Adrenal gland (tissue), 12 donors: ENCODE results near the gene CRELD2. TPM values are rescaled to one million over a fixed set of nuclear protein-coding genes. Genes with fewer than 3 reads are reported as not detected.

Experiments used
- DNase-seq, 7 donors: peaks; one replicate each; pipeline ENCODE4 v3.0.0-alpha.2; 2019 to 2020
- H3K27ac ChIP-seq, 5 donors: fragments of 200-600 bp; sonication (generic) in 4 of 5; 1 replicate in 3 of 5; 2 replicates in 2 of 5; pipeline versions ENCODE4 v1.5.1 to v1.8.0; 2016 to 2020; ENCODE audit warnings: mild to moderate bottlenecking in 1 of 5
- H3K27me3 ChIP-seq: fragments of 200-600 bp; 2 replicates; pipeline ENCODE4 v1.8.0; 2021
- H3K36me3 ChIP-seq, 2 donors: fragments of 200-600 bp; replicated peaks in 1 of 2; 1 replicate in 1 of 2; 2 replicates in 1 of 2; pipeline versions ENCODE4 v1.5.1 to v1.8.0; 2018 to 2022
- H3K4me1 ChIP-seq, 2 donors: fragments of 200-600 bp; replicated peaks in 1 of 2; 1 replicate in 1 of 2; 2 replicates in 1 of 2; pipeline versions ENCODE4 v1.5.1 to v1.8.0; 2018 to 2021
- H3K4me3 ChIP-seq, 4 donors: fragments of 200-600 bp; sonication (generic) in 3 of 4; one replicate each; pipeline ENCODE4 v1.5.1; 2016 to 2018
- H3K9me3 ChIP-seq, 3 donors: fragments of 200-600 bp; sonication (generic) in 1 of 3; replicated peaks in 1 of 3; 1 replicate in 2 of 3; 2 replicates in 1 of 3; pipeline versions ENCODE4 v1.5.1 to v1.8.0; 2016 to 2021
- POLR2A ChIP-seq, 2 donors: fragments of 450-650 bp; IDR thresholded peaks; one replicate each; pipeline ENCODE4 v1.6.1; 2017; ENCODE audit warnings: antibody characterized with exemption in 2 of 2, mild to moderate bottlenecking in 2 of 2, moderate library complexity in 1 of 2
- WGBS, 4 donors: extraction: QIAGEN DNeasy Blood & Tissue Kit in 2 of 4; methylation state at CpG; one replicate each; pipeline versions ENCODE4 v1.1.5 to v1.1.7; 2013 to 2017; 5-methylcytosine and 5-hydroxymethylcytosine counted together
- intact Hi-C, 2 donors: fragments of 100-400 bp; cut with DNase I; formaldehyde crosslinking; loops; one replicate each; pipeline versions ENCODE4 v1.14.1 to v1.15.0; 2022 to 2023
- polyA plus RNA-seq, 3 donors: library from polyadenylated mRNA; stranded (reverse); fragments of 200-250 nt in 2 of 3; fragments of 350-450 nt in 1 of 3; fragmentation: Illumina TruSeq in 1 of 3; extraction: RNeasy Lipid Tissue Mini Kit (QIAGEN cat#74804) in 1 of 3; gene quantifications; one replicate each; pipeline ENCODE4 v1.2.3, GENCODE V29; 2013 to 2014
- total RNA-seq, 9 donors: library from RNA; depleted of rRNA in 4 of 9; stranded (reverse); fragments of >200 nt in 4 of 9; fragments of 120-200 nt in 1 of 9; fragmentation: NEBNext Ultra II Directional in 1 of 9; extraction: Animal tissue kit (Norgen Biotek cat#: 25700) in 1 of 9; gene quantifications; one replicate each; pipeline versions ENCODE4 v1.1.0 to v1.2.4, GENCODE V29; 2013 to 2023
- TF ChIP-seq, protein P1 (sequence below), 6 experiments: fragments of 450-650 bp in 4 of 6; fragments of 200-600 bp in 2 of 6; sonication (generic) in 1 of 6; IDR thresholded peaks; 1 replicate in 5 of 6; 2 replicates in 1 of 6; pipeline versions ENCODE4 v1.5.1 to v1.8.0; 2016 to 2021; ENCODE audit warnings: antibody characterized with exemption in 6 of 6, mild to moderate bottlenecking in 2 of 6, moderate library complexity in 1 of 6
- donor health status: healthy with polysubstance abuse.
- donor health status: Bipolar disorder and iron deficiency.
- donor health status: DM: yes; HTN: yes; CAD: no.
- donor health status: DM: no; HTN: no; CAD: no.
- donor health status: DM: no; HTN: no; CAD: no.
- donor health status: DM: yes; HTN: yes; CAD: no.

Gene CRELD2
- total and polyA plus RNA-seq, 12 donors, result 14.5 to 63.4 (median 36.2) TPM

DNA sequence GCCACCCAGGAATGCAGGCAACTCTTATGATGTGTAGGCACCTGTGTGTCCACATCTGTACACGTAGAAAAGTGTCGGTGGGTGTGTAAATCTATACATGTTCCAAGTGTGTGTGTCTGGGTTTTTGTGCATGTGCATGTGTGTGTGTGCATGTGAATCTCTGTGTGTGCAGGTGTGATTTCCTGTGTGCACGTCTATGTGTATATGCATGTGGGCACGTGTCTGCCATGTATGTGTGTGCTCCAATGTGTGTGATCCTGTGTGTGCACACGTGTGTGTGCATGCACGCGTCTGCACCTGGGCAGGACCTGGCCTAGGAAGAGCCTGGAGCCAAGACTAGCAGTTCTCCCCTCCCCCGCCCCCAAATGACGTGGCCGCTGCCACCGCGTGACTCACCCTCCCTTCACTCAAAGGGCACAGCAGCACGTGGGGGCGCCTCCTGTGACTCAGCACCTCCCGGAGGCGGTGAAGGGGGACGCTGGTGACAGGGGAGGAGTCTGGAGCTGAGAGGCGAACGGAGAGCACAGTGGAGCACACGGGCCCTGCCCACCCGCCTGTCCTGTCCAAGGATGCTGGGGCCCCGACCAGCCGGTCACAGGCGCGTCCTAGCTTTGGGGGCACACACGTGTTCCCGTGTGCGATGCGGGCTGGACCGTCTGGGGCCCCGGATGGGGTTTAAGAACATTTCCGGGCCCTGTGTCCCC lies 52.2 kb downstream of the CRELD2 start:
- H3K27ac ChIP-seq, result peak overlapping the region; percentile 65 to 96 (median 94)
- no peaks in the 10 kb centered on the region for H3K27me3 ChIP-seq
- WGBS, 4 donors, result 6 to 27% (median 13%) methylated on average over 6 to 32 of the region's 32 CpGs
- H3K36me3 ChIP-seq, result no peaks in the 10 kb centered on the region
- peaks cover 47 to 56% of the 10 kb centered on the region in 2 donors for H3K4me1 ChIP-seq
- TF ChIP-seq, protein P1, sequence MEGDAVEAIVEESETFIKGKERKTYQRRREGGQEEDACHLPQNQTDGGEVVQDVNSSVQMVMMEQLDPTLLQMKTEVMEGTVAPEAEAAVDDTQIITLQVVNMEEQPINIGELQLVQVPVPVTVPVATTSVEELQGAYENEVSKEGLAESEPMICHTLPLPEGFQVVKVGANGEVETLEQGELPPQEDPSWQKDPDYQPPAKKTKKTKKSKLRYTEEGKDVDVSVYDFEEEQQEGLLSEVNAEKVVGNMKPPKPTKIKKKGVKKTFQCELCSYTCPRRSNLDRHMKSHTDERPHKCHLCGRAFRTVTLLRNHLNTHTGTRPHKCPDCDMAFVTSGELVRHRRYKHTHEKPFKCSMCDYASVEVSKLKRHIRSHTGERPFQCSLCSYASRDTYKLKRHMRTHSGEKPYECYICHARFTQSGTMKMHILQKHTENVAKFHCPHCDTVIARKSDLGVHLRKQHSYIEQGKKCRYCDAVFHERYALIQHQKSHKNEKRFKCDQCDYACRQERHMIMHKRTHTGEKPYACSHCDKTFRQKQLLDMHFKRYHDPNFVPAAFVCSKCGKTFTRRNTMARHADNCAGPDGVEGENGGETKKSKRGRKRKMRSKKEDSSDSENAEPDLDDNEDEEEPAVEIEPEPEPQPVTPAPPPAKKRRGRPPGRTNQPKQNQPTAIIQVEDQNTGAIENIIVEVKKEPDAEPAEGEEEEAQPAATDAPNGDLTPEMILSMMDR (IDR thresholded peaks at IDR 0.05), result no peak
- TF ChIP-seq POLR2A (IDR thresholded peaks at IDR 0.05), result peak; percentile 88 to 98
- no peaks in the 10 kb centered on the region for H3K9me3 ChIP-seq
- peak overlapping the region in 2 of 4 donors; percentile 26 to 53 for H3K4me3 ChIP-seq
- intact Hi-C loops, result no loop called here
- DNase-seq, result peak; percentile 96 to 99 (median 99)

DNA sequence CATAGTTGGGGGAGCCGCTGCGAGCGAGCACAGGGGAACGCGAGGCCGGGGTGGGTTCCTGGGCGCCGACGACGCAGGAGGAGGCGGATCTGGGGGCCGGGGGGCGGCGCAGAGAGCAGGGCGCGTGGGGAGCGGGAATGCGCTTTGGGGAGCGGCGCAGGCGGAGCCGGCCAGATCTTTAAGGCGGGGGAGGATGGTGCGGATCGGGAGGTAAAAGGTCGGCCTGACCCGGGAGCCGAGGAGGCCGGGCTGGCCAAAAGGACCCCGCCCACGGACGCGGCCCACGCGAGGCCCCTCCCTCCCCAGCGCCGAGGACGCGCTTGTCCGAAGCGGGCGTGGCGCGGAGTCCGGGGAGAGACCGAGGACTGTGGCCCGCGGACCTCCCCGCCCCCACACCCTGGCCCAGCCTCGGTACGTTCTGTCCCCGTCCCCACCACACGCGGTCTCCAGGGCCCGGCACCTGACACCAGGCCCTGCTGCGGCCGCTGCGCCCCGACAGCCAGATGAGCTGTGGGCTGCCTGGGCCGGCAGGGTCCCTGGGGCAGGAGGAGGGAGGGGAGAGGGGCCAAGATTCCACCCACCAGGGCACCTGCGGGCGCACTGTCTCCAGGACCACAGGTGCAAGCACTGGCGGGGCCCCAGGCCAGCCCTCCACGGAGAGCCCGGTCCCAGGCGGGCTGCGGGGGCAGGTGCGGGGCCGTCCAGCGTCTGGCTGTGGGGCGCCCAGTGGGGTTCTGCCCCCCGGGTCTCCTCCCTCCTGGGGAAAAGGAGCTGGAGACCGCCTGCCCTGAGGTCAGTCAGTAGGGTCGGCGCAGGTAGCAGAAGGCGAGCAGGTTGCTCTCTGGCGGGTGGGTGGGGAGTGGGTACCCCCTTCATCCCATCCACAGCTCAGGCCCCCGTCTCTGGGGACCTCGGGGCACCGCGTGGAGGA lies 53.1 kb downstream of the CRELD2 start:
- Histone ChIP-seq H3K4me3 (peak overlapping the region in 3 of 4 donors; percentile 11 to 53 (median 26)), H3K4me1 (peaks cover 40 to 48% of the 10 kb centered on the region in 2 donors), H3K27me3 (no peaks in the 10 kb centered on the region), H3K27ac (peak overlapping the region; percentile 65 to 96 (median 88)), H3K36me3 (no peaks in the 10 kb centered on the region), H3K9me3 (no peaks in the 10 kb centered on the region)
- TF ChIP-seq, protein P1 (IDR thresholded peaks at IDR 0.05), result no peak
- TF ChIP-seq POLR2A (IDR thresholded peaks at IDR 0.05), result no peak
- DNase-seq, result peak; percentile 81 to 90 (median 86)
- 7 to 12% (median 9%) methylated on average over 26 to 81 of the region's 81 CpGs; no CpG with 5 or more reads in 1 of the 4 donors for WGBS, 4 donors
- intact Hi-C loops, result no loop called here

- peak in 6 of 7 donors; percentile 32 to 63 (median 50) for DNase-seq
- TF ChIP-seq POLR2A (IDR thresholded peaks at IDR 0.05), result no peak
- TF ChIP-seq, protein P1 (IDR thresholded peaks at IDR 0.05), result no peak
- no peaks in the 10 kb centered on the region for H3K36me3 ChIP-seq
- peak overlapping the region in 1 of 4 donors; percentile 53 for H3K4me3 ChIP-seq
- no peaks in the 10 kb centered on the region for H3K27me3 ChIP-seq
- no peak overlapping the region for H3K27ac ChIP-seq
- H3K9me3 ChIP-seq, result no peaks in the 10 kb centered on the region
- peaks cover 31 to 39% of the 10 kb centered on the region in 2 donors for H3K4me1 ChIP-seq
- WGBS, 4 donors, result 52 to 58% (median 53%) methylated on average over 11 to 45 of the region's 45 CpGs
- intact Hi-C loops, result no loop called here
Observed at GRCh38 chr22:49972163-49973017, 54.0 kb downstream of the CRELD2 start.
